ENCODE data around the gene NR2F1-AS1.

The NR2F1-AS1 gene

GRCh38 chr5:93422652-93423280 lies 158.3 kb downstream of the NR2F1-AS1 start:
- Histone ChIP-seq H3K27me3 (ENCODE audit: control insufficient read depth, insufficient read depth, low read length) (no peaks in the 10 kb centered on the region), H3K9ac (ENCODE audit: low read depth, low read length) (no peak overlapping the region), H3K4me3 (ENCODE audit: low read depth, low read length) (no peak overlapping the region), H3K9me3 (ENCODE audit: control insufficient read depth, insufficient read depth, low read length) (no peaks in the 10 kb centered on the region), H3K4me1 (ENCODE audit: control insufficient read depth, insufficient read depth, low read length) (peaks cover 24% of the 10 kb centered on the region), H3K36me3 (ENCODE audit: control insufficient read depth, insufficient read depth, low read length) (no peaks in the 10 kb centered on the region)

- no peak overlapping the region for H3K4me3 ChIP-seq (ENCODE audit: low read depth, low read length)
- no peaks in the 10 kb centered on the region for H3K27me3 ChIP-seq (ENCODE audit: control insufficient read depth, insufficient read depth, low read length)
- H3K36me3 ChIP-seq (ENCODE audit: control insufficient read depth, insufficient read depth, low read length), result no peaks in the 10 kb centered on the region
- peaks cover 24% of the 10 kb centered on the region for H3K4me1 ChIP-seq (ENCODE audit: control insufficient read depth, insufficient read depth, low read length)
- no peak overlapping the region for H3K9ac ChIP-seq (ENCODE audit: low read depth, low read length)
- no peaks in the 10 kb centered on the region for H3K9me3 ChIP-seq (ENCODE audit: control insufficient read depth, insufficient read depth, low read length)
These were observed 159.0 kb downstream of the NR2F1-AS1 start for GRCh38 chr5:93421987-93422401.

- H3K27me3 ChIP-seq (ENCODE audit: control insufficient read depth, insufficient read depth, low read length), result no peaks in the 10 kb centered on the region
- peaks cover 20% of the 10 kb centered on the region for H3K4me1 ChIP-seq (ENCODE audit: control insufficient read depth, insufficient read depth, low read length)
- H3K36me3 ChIP-seq (ENCODE audit: control insufficient read depth, insufficient read depth, low read length), result no peaks in the 10 kb centered on the region
- H3K9me3 ChIP-seq (ENCODE audit: control insufficient read depth, insufficient read depth, low read length), result no peaks in the 10 kb centered on the region
- no peak overlapping the region for H3K4me3 ChIP-seq (ENCODE audit: low read depth, low read length)
- H3K9ac ChIP-seq (ENCODE audit: low read depth, low read length), result no peak overlapping the region
These were observed 159.6 kb downstream of the NR2F1-AS1 start for GRCh38 chr5:93421468-93421867.

GRCh38 chr5:93417490-93417889 lies 163.5 kb downstream of the NR2F1-AS1 start:
- Histone ChIP-seq H3K27me3 (ENCODE audit: control insufficient read depth, insufficient read depth, low read length) (no peaks in the 10 kb centered on the region), H3K9ac (ENCODE audit: low read depth, low read length) (no peak overlapping the region), H3K4me3 (ENCODE audit: low read depth, low read length) (no peak overlapping the region), H3K4me1 (ENCODE audit: control insufficient read depth, insufficient read depth, low read length) (peaks cover 5% of the 10 kb centered on the region), H3K36me3 (ENCODE audit: control insufficient read depth, insufficient read depth, low read length) (no peaks in the 10 kb centered on the region), H3K9me3 (ENCODE audit: control insufficient read depth, insufficient read depth, low read length) (no peaks in the 10 kb centered on the region)

GRCh38 chr5:93415819-93416218 lies 165.2 kb downstream of the NR2F1-AS1 start:
- Histone ChIP-seq H3K9ac (ENCODE audit: low read depth, low read length) (no peak overlapping the region), H3K36me3 (ENCODE audit: control insufficient read depth, insufficient read depth, low read length) (no peaks in the 10 kb centered on the region), H3K4me1 (ENCODE audit: control insufficient read depth, insufficient read depth, low read length) (no peaks in the 10 kb centered on the region), H3K9me3 (ENCODE audit: control insufficient read depth, insufficient read depth, low read length) (no peaks in the 10 kb centered on the region), H3K4me3 (ENCODE audit: low read depth, low read length) (no peak overlapping the region), H3K27me3 (ENCODE audit: control insufficient read depth, insufficient read depth, low read length) (no peaks in the 10 kb centered on the region)

GRCh38 chr5:93411716-93412115 lies 169.3 kb downstream of the NR2F1-AS1 start:
- Histone ChIP-seq H3K27me3 (ENCODE audit: control insufficient read depth, insufficient read depth, low read length) (no peaks in the 10 kb centered on the region), H3K36me3 (ENCODE audit: control insufficient read depth, insufficient read depth, low read length) (no peaks in the 10 kb centered on the region), H3K9ac (ENCODE audit: low read depth, low read length) (no peak overlapping the region), H3K4me3 (ENCODE audit: low read depth, low read length) (no peak overlapping the region), H3K9me3 (ENCODE audit: control insufficient read depth, insufficient read depth, low read length) (no peaks in the 10 kb centered on the region), H3K4me1 (ENCODE audit: control insufficient read depth, insufficient read depth, low read length) (no peaks in the 10 kb centered on the region)

GRCh38 chr5:93409691-93410090 lies 171.3 kb downstream of the NR2F1-AS1 start:
- no peaks in the 10 kb centered on the region for H3K27me3 ChIP-seq (ENCODE audit: control insufficient read depth, insufficient read depth, low read length)
- H3K9ac ChIP-seq (ENCODE audit: low read depth, low read length), result no peak overlapping the region
- H3K36me3 ChIP-seq (ENCODE audit: control insufficient read depth, insufficient read depth, low read length), result no peaks in the 10 kb centered on the region

GRCh38 chr5:93407454-93407853 lies 173.6 kb downstream of the NR2F1-AS1 start:
- H3K4me3 ChIP-seq (ENCODE audit: low read depth, low read length), result no peak overlapping the region
- H3K9ac ChIP-seq (ENCODE audit: low read depth, low read length), result no peak overlapping the region
- no peaks in the 10 kb centered on the region for H3K4me1 ChIP-seq (ENCODE audit: control insufficient read depth, insufficient read depth, low read length)
- no peaks in the 10 kb centered on the region for H3K36me3 ChIP-seq (ENCODE audit: control insufficient read depth, insufficient read depth, low read length)
- H3K9me3 ChIP-seq (ENCODE audit: control insufficient read depth, insufficient read depth, low read length), result no peaks in the 10 kb centered on the region
- no peaks in the 10 kb centered on the region for H3K27me3 ChIP-seq (ENCODE audit: control insufficient read depth, insufficient read depth, low read length)

More at GRCh38 chr5:93409691-93410090, 171.3 kb downstream of the NR2F1-AS1 start:
- H3K4me3 ChIP-seq (ENCODE audit: low read depth, low read length), result no peak overlapping the region
- H3K4me1 ChIP-seq (ENCODE audit: control insufficient read depth, insufficient read depth, low read length), result no peaks in the 10 kb centered on the region
- H3K9me3 ChIP-seq (ENCODE audit: control insufficient read depth, insufficient read depth, low read length), result no peaks in the 10 kb centered on the region

GRCh38 chr5:93406971-93407401 lies 174.0 kb downstream of the NR2F1-AS1 start:
- no peaks in the 10 kb centered on the region for H3K27me3 ChIP-seq (ENCODE audit: control insufficient read depth, insufficient read depth, low read length)
- H3K4me3 ChIP-seq (ENCODE audit: low read depth, low read length), result no peak overlapping the region
- H3K9ac ChIP-seq (ENCODE audit: low read depth, low read length), result no peak overlapping the region
- H3K4me1 ChIP-seq (ENCODE audit: control insufficient read depth, insufficient read depth, low read length), result no peaks in the 10 kb centered on the region
- no peaks in the 10 kb centered on the region for H3K36me3 ChIP-seq (ENCODE audit: control insufficient read depth, insufficient read depth, low read length)
- no peaks in the 10 kb centered on the region for H3K9me3 ChIP-seq (ENCODE audit: control insufficient read depth, insufficient read depth, low read length)

GRCh38 chr5:93404246-93404645 lies 176.8 kb downstream of the NR2F1-AS1 start:
- Histone ChIP-seq H3K36me3 (ENCODE audit: control insufficient read depth, insufficient read depth, low read length) (no peaks in the 10 kb centered on the region), H3K9ac (ENCODE audit: low read depth, low read length) (no peak overlapping the region), H3K27me3 (ENCODE audit: control insufficient read depth, insufficient read depth, low read length) (no peaks in the 10 kb centered on the region), H3K4me3 (ENCODE audit: low read depth, low read length) (no peak overlapping the region), H3K4me1 (ENCODE audit: control insufficient read depth, insufficient read depth, low read length) (no peaks in the 10 kb centered on the region), H3K9me3 (ENCODE audit: control insufficient read depth, insufficient read depth, low read length) (no peaks in the 10 kb centered on the region)

- Histone ChIP-seq H3K9ac (ENCODE audit: low read depth, low read length) (no peak overlapping the region), H3K9me3 (ENCODE audit: control insufficient read depth, insufficient read depth, low read length) (no peaks in the 10 kb centered on the region), H3K4me1 (ENCODE audit: control insufficient read depth, insufficient read depth, low read length) (no peaks in the 10 kb centered on the region), H3K4me3 (ENCODE audit: low read depth, low read length) (no peak overlapping the region), H3K36me3 (ENCODE audit: control insufficient read depth, insufficient read depth, low read length) (no peaks in the 10 kb centered on the region), H3K27me3 (ENCODE audit: control insufficient read depth, insufficient read depth, low read length) (no peaks in the 10 kb centered on the region)
These were observed 177.7 kb downstream of the NR2F1-AS1 start for GRCh38 chr5:93403141-93403928.

GRCh38 chr5:93402451-93402850 lies 178.6 kb downstream of the NR2F1-AS1 start:
- Histone ChIP-seq H3K9ac (ENCODE audit: low read depth, low read length) (no peak overlapping the region), H3K4me1 (ENCODE audit: control insufficient read depth, insufficient read depth, low read length) (no peaks in the 10 kb centered on the region), H3K9me3 (ENCODE audit: control insufficient read depth, insufficient read depth, low read length) (no peaks in the 10 kb centered on the region), H3K4me3 (ENCODE audit: low read depth, low read length) (no peak overlapping the region), H3K36me3 (ENCODE audit: control insufficient read depth, insufficient read depth, low read length) (no peaks in the 10 kb centered on the region), H3K27me3 (ENCODE audit: control insufficient read depth, insufficient read depth, low read length) (no peaks in the 10 kb centered on the region)
